ENCODE measurements around the gene PLXNA2.

PLXNA2 gene

GRCh38 chr1:208240662-208241355 is 3.4 kb downstream of the PLXNA2 start:
- no peak for DNase-seq

- no peak for DNase-seq
Measured at GRCh38 chr1:208239473-208240381, 4.5 kb downstream of the PLXNA2 start.

- DNase-seq: peak; percentile 24
Measured at GRCh38 chr1:208238710-208239472, 5.3 kb downstream of the PLXNA2 start.

- no peak for DNase-seq
Measured at GRCh38 chr1:208237241-208237640, 6.9 kb downstream of the PLXNA2 start.

- DNase-seq: no peak
Measured at GRCh38 chr1:208235982-208236761, 8.0 kb downstream of the PLXNA2 start.

- no peak for DNase-seq
Measured at GRCh38 chr1:208235356-208235981, 8.7 kb downstream of the PLXNA2 start.

- no peak for DNase-seq
Measured at GRCh38 chr1:208234721-208235120, 9.5 kb downstream of the PLXNA2 start.

- no peak for DNase-seq
Measured at GRCh38 chr1:208233978-208234377, 10.2 kb downstream of the PLXNA2 start.

GRCh38 chr1:208233546-208233945 is 10.6 kb downstream of the PLXNA2 start:
- DNase-seq: no peak

GRCh38 chr1:208232662-208233038 is 11.5 kb downstream of the PLXNA2 start:
- no peak for DNase-seq

- no peak for DNase-seq
Measured at GRCh38 chr1:208231881-208232661, 12.1 kb downstream of the PLXNA2 start.

- no peak for DNase-seq
Measured at GRCh38 chr1:208230668-208231529, 13.3 kb downstream of the PLXNA2 start.

- no peak for DNase-seq
Measured at GRCh38 chr1:208228550-208228949, 15.6 kb downstream of the PLXNA2 start.

- DNase-seq: no peak
Measured at GRCh38 chr1:208228026-208228425, 16.2 kb downstream of the PLXNA2 start.

GRCh38 chr1:208227366-208227765 is 16.8 kb downstream of the PLXNA2 start:
- DNase-seq: no peak

- DNase-seq: no peak
Measured at GRCh38 chr1:208225954-208226937, 17.9 kb downstream of the PLXNA2 start.

GRCh38 chr1:208224192-208224713 is 19.9 kb downstream of the PLXNA2 start:
- no peak for DNase-seq

GRCh38 chr1:208223136-208223535 is 21.0 kb downstream of the PLXNA2 start:
- no peak for DNase-seq

Data from NCI-H2171 (cell line).